ENCODE measurements around the gene CHRNA4. TPM values are rescaled to one million over a fixed set of nuclear protein-coding genes. Genes with fewer than 3 reads are reported as not detected.
"Not testable (repeated sequence)": the region's sequence is repeated elsewhere in the genome, so short reads cannot be mapped to it uniquely, and the experiment has no call there.

Gene CHRNA4
- total and polyA plus RNA-seq, 7 donors: 0.01 to 0.41 (median 0.24) TPM; not detected in 4

DNA sequence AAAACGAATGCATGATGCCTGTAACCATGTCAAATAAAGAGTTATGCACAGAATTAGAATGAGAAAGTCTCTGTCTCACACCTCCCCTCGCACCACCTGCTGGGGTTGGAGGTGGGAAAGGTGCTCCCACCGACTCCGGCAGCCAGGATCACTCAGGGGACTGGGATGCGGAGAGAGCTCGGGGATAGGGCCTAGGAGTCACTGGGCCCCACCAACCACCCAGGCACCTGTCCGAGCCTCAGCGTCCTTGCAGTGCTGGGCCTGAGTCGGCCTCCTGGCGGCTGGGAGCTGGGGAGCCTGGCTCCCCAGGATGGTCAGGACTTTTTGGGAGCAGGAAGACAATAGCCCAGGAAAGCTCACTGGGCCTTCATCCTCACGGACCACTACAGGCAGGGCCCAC lies 22.4 kb upstream of the CHRNA4 start:
- WGBS, 3 donors: 61 to 67% (median 67%) methylated on average over 11 of the region's 11 CpGs
- Histone ChIP-seq H3K4me3 (no peak overlapping the region), H3K36me3 (ENCODE audit: insufficient read depth in 1 of 2, low read depth in 1 of 2) (no peaks in the 10 kb centered on the region), H3K4me1 (no peaks in the 10 kb centered on the region), H3K27me3 (ENCODE audit: insufficient read depth in 3 of 3, low read length in 2 of 3) (peaks cover 0 to 42% (median 0%) of the 10 kb centered on the region in 3 donors), H3K9me3 (peaks cover 10% of the 10 kb centered on the region), H3K27ac (no peak overlapping the region)
- no peak for DNase-seq
- intact Hi-C loops (cut with DNase I): loop anchor here (5.0 to 10.0 kb wide), 3 partner anchors 76 to 329 kb away; no protein-coding TSS in a partner anchor
- TF ChIP-seq, protein P1, sequence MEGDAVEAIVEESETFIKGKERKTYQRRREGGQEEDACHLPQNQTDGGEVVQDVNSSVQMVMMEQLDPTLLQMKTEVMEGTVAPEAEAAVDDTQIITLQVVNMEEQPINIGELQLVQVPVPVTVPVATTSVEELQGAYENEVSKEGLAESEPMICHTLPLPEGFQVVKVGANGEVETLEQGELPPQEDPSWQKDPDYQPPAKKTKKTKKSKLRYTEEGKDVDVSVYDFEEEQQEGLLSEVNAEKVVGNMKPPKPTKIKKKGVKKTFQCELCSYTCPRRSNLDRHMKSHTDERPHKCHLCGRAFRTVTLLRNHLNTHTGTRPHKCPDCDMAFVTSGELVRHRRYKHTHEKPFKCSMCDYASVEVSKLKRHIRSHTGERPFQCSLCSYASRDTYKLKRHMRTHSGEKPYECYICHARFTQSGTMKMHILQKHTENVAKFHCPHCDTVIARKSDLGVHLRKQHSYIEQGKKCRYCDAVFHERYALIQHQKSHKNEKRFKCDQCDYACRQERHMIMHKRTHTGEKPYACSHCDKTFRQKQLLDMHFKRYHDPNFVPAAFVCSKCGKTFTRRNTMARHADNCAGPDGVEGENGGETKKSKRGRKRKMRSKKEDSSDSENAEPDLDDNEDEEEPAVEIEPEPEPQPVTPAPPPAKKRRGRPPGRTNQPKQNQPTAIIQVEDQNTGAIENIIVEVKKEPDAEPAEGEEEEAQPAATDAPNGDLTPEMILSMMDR (IDR thresholded peaks at IDR 0.05): no peak
- no peak for ATAC-seq

DNA sequence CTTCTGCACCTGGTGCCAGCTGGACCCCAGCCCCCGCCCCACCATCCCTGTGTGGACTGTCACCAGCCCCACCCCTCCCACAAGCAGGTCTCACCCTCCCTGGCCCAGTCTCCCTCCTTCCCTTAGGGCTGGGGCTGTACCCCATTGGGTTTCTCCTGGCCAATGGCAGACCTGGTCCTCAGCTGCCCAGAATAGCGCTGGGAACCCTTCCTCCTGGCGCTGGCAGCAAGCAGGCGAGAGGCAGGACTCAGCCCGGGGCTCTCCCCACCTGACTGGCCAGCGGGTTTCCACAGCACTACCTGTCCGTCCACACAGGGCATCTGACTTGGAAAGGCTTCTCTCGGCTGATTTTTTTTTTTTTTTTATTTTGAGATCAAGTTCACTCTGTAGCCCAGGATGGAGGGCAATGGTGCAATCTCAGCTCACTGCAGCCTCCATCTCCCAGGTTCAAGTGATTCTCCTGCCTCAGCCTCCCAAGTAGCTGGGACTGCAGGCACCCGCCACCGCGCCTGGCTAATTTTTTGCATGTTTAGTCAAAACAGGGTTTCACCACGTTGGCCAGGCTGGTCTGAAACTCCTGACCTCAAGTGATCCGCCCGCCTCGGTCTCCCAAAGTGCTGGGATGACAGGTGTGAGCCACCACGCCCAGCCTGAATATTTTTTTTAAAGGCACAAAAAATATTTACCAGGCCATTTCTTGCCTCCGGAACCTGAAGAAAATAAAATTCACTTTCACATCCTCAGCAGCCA lies 21.6 kb upstream of the CHRNA4 start:
- H3K9me3 ChIP-seq: peaks cover 10% of the 10 kb centered on the region
- no peak overlapping the region for H3K4me3 ChIP-seq
- H3K27me3 ChIP-seq (ENCODE audit: insufficient read depth in 3 of 3, low read length in 2 of 3): peaks cover 0 to 47% (median 4%) of the 10 kb centered on the region in 3 donors
- DNase-seq: no peak
- intact Hi-C loops (cut with DNase I): loop anchor here (5.0 to 10.0 kb wide), 3 partner anchors 75 to 328 kb away; no protein-coding TSS in a partner anchor
- 57 to 61% (median 59%) methylated on average over 17 of the region's 17 CpGs for WGBS, 3 donors
- no peaks in the 10 kb centered on the region for H3K4me1 ChIP-seq
- TF ChIP-seq, protein P1 (IDR thresholded peaks at IDR 0.05): no peak
- H3K36me3 ChIP-seq (ENCODE audit: insufficient read depth in 1 of 2, low read depth in 1 of 2): no peaks in the 10 kb centered on the region
- ATAC-seq: no peak
- H3K27ac ChIP-seq: no peak overlapping the region

- intact Hi-C loops (cut with DNase I): loop anchor here (1.0 to 10.0 kb wide), 4 partner anchors 73 to 327 kb away; no protein-coding TSS in a partner anchor
- ATAC-seq: peak; percentile 44 to 63 (median 62)
These were observed 20.8 kb upstream of the CHRNA4 start for GRCh38 chr20:63381781-63382431.

GRCh38 chr20:63380346-63380870 lies 19.3 kb upstream of the CHRNA4 start:
- peaks cover 0 to 64% (median 5%) of the 10 kb centered on the region in 3 donors for H3K27me3 ChIP-seq (ENCODE audit: insufficient read depth in 3 of 3, low read length in 2 of 3)
- no peaks in the 10 kb centered on the region for H3K36me3 ChIP-seq (ENCODE audit: insufficient read depth in 1 of 2, low read depth in 1 of 2)
- H3K27ac ChIP-seq: no peak overlapping the region
- no peak overlapping the region for H3K4me3 ChIP-seq
- intact Hi-C loops (cut with DNase I): loop anchor here (5.0 to 10.0 kb wide), 3 partner anchors 73 to 326 kb away; no protein-coding TSS in a partner anchor
- peaks cover 5% of the 10 kb centered on the region for H3K9me3 ChIP-seq
- WGBS, 3 donors: 63 to 73% (median 68%) methylated on average over 21 of the region's 21 CpGs
- ATAC-seq (no peak), DNase-seq (no peak)
- no peaks in the 10 kb centered on the region for H3K4me1 ChIP-seq
- TF ChIP-seq, protein P1 (IDR thresholded peaks at IDR 0.05): no peak

More at GRCh38 chr20:63381781-63382431, 20.8 kb upstream of the CHRNA4 start:
- WGBS, 3 donors: 19 to 20% (median 19%) methylated on average over 22 of the region's 22 CpGs
- TF ChIP-seq, protein P1 (IDR thresholded peaks at IDR 0.05): peak; percentile 88
- peaks cover 0 to 55% (median 5%) of the 10 kb centered on the region in 3 donors for H3K27me3 ChIP-seq (ENCODE audit: insufficient read depth in 3 of 3, low read length in 2 of 3)
- peaks cover 10% of the 10 kb centered on the region for H3K9me3 ChIP-seq
- no peak for DNase-seq
- no peak overlapping the region for H3K27ac ChIP-seq
- H3K36me3 ChIP-seq (ENCODE audit: insufficient read depth in 1 of 2, low read depth in 1 of 2): no peaks in the 10 kb centered on the region
- H3K4me1 ChIP-seq: no peaks in the 10 kb centered on the region
- no peak overlapping the region for H3K4me3 ChIP-seq

- H3K9me3 ChIP-seq; ATAC-seq; DNase-seq; H3K27ac ChIP-seq; H3K36me3 ChIP-seq (ENCODE audit: insufficient read depth in 1 of 2, low read depth in 1 of 2); H3K4me1 ChIP-seq; H3K4me3 ChIP-seq: not testable (repeated sequence)
- 79 to 83% (median 83%) methylated on average over 9 of the region's 9 CpGs for WGBS, 3 donors
- intact Hi-C loops (cut with DNase I): loop anchor here (5.0 to 10.0 kb wide), 3 partner anchors 73 to 325 kb away; no protein-coding TSS in a partner anchor
- H3K27me3 ChIP-seq (ENCODE audit: insufficient read depth in 3 of 3, low read length in 2 of 3): peaks cover 0 to 68% (median 5%) of the 10 kb centered on the region in 3 donors
These were observed 18.7 kb upstream of the CHRNA4 start for GRCh38 chr20:63379872-63380271.

All from psoas muscle (tissue), 8 donors.